Measurements from ENCODE around the gene RNF220. TPM values are rescaled to one million over a fixed set of nuclear protein-coding genes. Genes with fewer than 3 reads are reported as not detected.

Gene RNF220
- total and polyA plus RNA-seq, 12 donors: 41.8 to 82.5 (median 58.0) TPM

GRCh38 chr1:44411861-44412260 lies 6.8 kb downstream of the RNF220 start:
- ATAC-seq: no peak
- 85 to 91% methylated on average over 10 of the region's 10 CpGs for WGBS, 2 donors
- no peaks in the 10 kb centered on the region for H3K9me3 ChIP-seq
- DNase-seq: no peak
- H3K36me3 ChIP-seq: no peaks in the 10 kb centered on the region
- TF ChIP-seq CTCF (IDR thresholded peaks at IDR 0.05): no peak
- no peak overlapping the region for H3K27ac ChIP-seq
- H3K4me3 ChIP-seq: no peak overlapping the region
- peaks cover 28 to 100% (median 100%) of the 10 kb centered on the region in 7 donors for H3K27me3 ChIP-seq
- H3K4me1 ChIP-seq: peaks cover 7 to 26% (median 18%) of the 10 kb centered on the region in 9 donors
- intact Hi-C loops (cut with DNase I): loop anchor here in 1 of 10 donors (10.0 kb wide), 1 partner anchor 83 kb away; no protein-coding TSS in a partner anchor

- DNase-seq (no peak), ATAC-seq (no peak)
- Histone ChIP-seq H3K4me3 (no peak overlapping the region), H3K36me3 (no peaks in the 10 kb centered on the region), H3K27ac (no peak overlapping the region), H3K27me3 (peaks cover 21 to 100% (median 99%) of the 10 kb centered on the region in 7 donors), H3K4me1 (peaks cover 4 to 25% (median 17%) of the 10 kb centered on the region in 9 donors), H3K9me3 (no peaks in the 10 kb centered on the region)
- TF ChIP-seq CTCF (IDR thresholded peaks at IDR 0.05): no peak
- intact Hi-C loops (cut with DNase I): loop anchor here in 1 of 10 donors (10.0 kb wide), 1 partner anchor 82 kb away; no protein-coding TSS in a partner anchor
- 60 to 65% methylated on average over 7 of the region's 7 CpGs for WGBS, 2 donors
Observed at GRCh38 chr1:44412601-44413000, 7.5 kb downstream of the RNF220 start.

GRCh38 chr1:44413740-44414139 lies 8.7 kb downstream of the RNF220 start:
- intact Hi-C loops (cut with DNase I): loop anchor here in 1 of 10 donors (10.0 kb wide), 1 partner anchor 81 kb away; no protein-coding TSS in a partner anchor
- no peak for TF ChIP-seq CTCF (IDR thresholded peaks at IDR 0.05)
- DNase-seq (no peak), ATAC-seq (no peak)
- Histone ChIP-seq H3K4me1 (peaks cover 4 to 25% (median 17%) of the 10 kb centered on the region in 9 donors), H3K4me3 (no peak overlapping the region), H3K36me3 (no peaks in the 10 kb centered on the region), H3K9me3 (no peaks in the 10 kb centered on the region), H3K27ac (no peak overlapping the region), H3K27me3 (peaks cover 11 to 100% (median 99%) of the 10 kb centered on the region in 7 donors)
- WGBS, 2 donors: 86 to 89% methylated on average over 9 of the region's 9 CpGs

- intact Hi-C loops (cut with DNase I): loop anchor here in 2 of 10 donors (5.0 to 10.0 kb wide), 2 partner anchors 80 to 218 kb away; no protein-coding TSS in a partner anchor
- H3K4me1 ChIP-seq: peaks cover 4 to 24% (median 17%) of the 10 kb centered on the region in 9 donors
- no peaks in the 10 kb centered on the region for H3K9me3 ChIP-seq
- no peak for DNase-seq
- WGBS, 2 donors: 76% methylated on average over 9 of the region's 9 CpGs
- ATAC-seq: no peak
- no peak for TF ChIP-seq CTCF (IDR thresholded peaks at IDR 0.05)
- H3K36me3 ChIP-seq: no peaks in the 10 kb centered on the region
- peaks cover 8 to 100% (median 99%) of the 10 kb centered on the region in 7 donors for H3K27me3 ChIP-seq
- no peak overlapping the region for H3K4me3 ChIP-seq
- H3K27ac ChIP-seq: no peak overlapping the region
Observed at GRCh38 chr1:44415013-44415412, 10.0 kb downstream of the RNF220 start.

All from heart right ventricle (tissue), 16 donors.